Liver (tissue), 9 donors: ENCODE results near the gene POLR3G. TPM values are rescaled to one million over a fixed set of nuclear protein-coding genes. Genes with fewer than 3 reads are reported as not detected.

Source experiments
- DNase-seq: peaks from one replicate; pipeline ENCODE4 v3.0.0-alpha.2; 2017; ENCODE audit warnings: low spot score
- H3K27ac ChIP-seq, 2 donors: one replicate each; pipeline ENCODE4 v1.7.0; 2013; ENCODE audit warnings: inconsistent platforms in 2 of 2, low read length in 2 of 2, control low read depth in 1 of 2, low read depth in 1 of 2, mild to moderate bottlenecking in 1 of 2
- H3K27me3 ChIP-seq, 4 donors: one replicate each; pipeline versions ENCODE4 v1.6.1 to v1.7.0; 2013; ENCODE audit warnings: low read length in 3 of 4, inconsistent platforms in 1 of 4, mild to moderate bottlenecking in 1 of 4, moderate library complexity in 1 of 4; ENCODE audit not compliant: control insufficient read depth in 4 of 4, insufficient read depth in 4 of 4
- H3K36me3 ChIP-seq, 4 donors: one replicate each; pipeline versions ENCODE4 v1.6.1 to v1.7.0; 2013; ENCODE audit warnings: low read length in 3 of 4, mild to moderate bottlenecking in 3 of 4, low read depth in 1 of 4, moderate library complexity in 1 of 4; ENCODE audit not compliant: control insufficient read depth in 4 of 4, insufficient read depth in 3 of 4
- H3K4me1 ChIP-seq, 4 donors: one replicate each; pipeline versions ENCODE4 v1.6.1 to v1.7.0; 2013; ENCODE audit warnings: low read length in 3 of 4, mild to moderate bottlenecking in 3 of 4, moderate library complexity in 1 of 4; ENCODE audit not compliant: control insufficient read depth in 4 of 4, insufficient read depth in 4 of 4
- H3K4me3 ChIP-seq, 3 donors: one replicate each; pipeline versions ENCODE4 v1.6.1 to v1.7.0; 2013; ENCODE audit warnings: low read length in 3 of 3, control low read depth in 1 of 3, low read depth in 1 of 3, mild to moderate bottlenecking in 1 of 3
- H3K9ac ChIP-seq, 2 donors: one replicate each; pipeline ENCODE4 v1.7.0; 2013; ENCODE audit warnings: low read length in 2 of 2, mild to moderate bottlenecking in 2 of 2, moderate library complexity in 2 of 2, control low read depth in 1 of 2, low read depth in 1 of 2
- H3K9me3 ChIP-seq, 4 donors: one replicate each; pipeline versions ENCODE4 v1.6.1 to v1.7.0; 2013; ENCODE audit warnings: low read length in 3 of 4; ENCODE audit not compliant: control insufficient read depth in 4 of 4
- EGR1 ChIP-seq, 2 donors: IDR thresholded peaks; 2 replicates each; pipeline ENCODE4 v1.6.1; 2016 to 2018; ENCODE audit warnings: antibody characterized with exemption in 2 of 2, low read depth in 2 of 2
- FOXA1 ChIP-seq: IDR thresholded peaks from 2 replicates; pipeline ENCODE4 v1.6.1; 2016; ENCODE audit warnings: antibody characterized with exemption
- FOXA2 ChIP-seq: IDR thresholded peaks from 2 replicates; pipeline ENCODE4 v1.6.1; 2016; ENCODE audit warnings: antibody characterized with exemption
- GABPA ChIP-seq, 2 donors: IDR thresholded peaks in 1 of 2; conservative IDR thresholded peaks in 1 of 2; 2 replicates each; pipeline ENCODE4 v1.6.1; 2016; ENCODE audit warnings: antibody characterized with exemption in 2 of 2, mild to moderate bottlenecking in 1 of 2, moderate library complexity in 1 of 2
- HNF4A ChIP-seq, 2 donors: conservative IDR thresholded peaks; 2 replicates each; pipeline ENCODE4 v1.6.1; 2016; ENCODE audit warnings: antibody characterized with exemption in 2 of 2, mild to moderate bottlenecking in 2 of 2
- HNF4G ChIP-seq: IDR thresholded peaks from 2 replicates; pipeline ENCODE4 v1.6.1; 2016; ENCODE audit warnings: antibody characterized with exemption
- JUND ChIP-seq, 2 donors: IDR thresholded peaks; 2 replicates each; pipeline ENCODE4 v1.6.1; 2016; ENCODE audit warnings: antibody characterized with exemption in 2 of 2
- RAD21 ChIP-seq, 2 donors: IDR thresholded peaks; 2 replicates each; pipeline ENCODE4 v1.6.1; 2016; ENCODE audit warnings: antibody characterized with exemption in 2 of 2, mild to moderate bottlenecking in 2 of 2
- RXRA ChIP-seq, 2 donors: IDR thresholded peaks; 2 replicates each; pipeline ENCODE4 v1.6.1; 2017 to 2018; ENCODE audit warnings: antibody characterized with exemption in 2 of 2, mild to moderate bottlenecking in 1 of 2
- SP1 ChIP-seq: IDR thresholded peaks from 2 replicates; pipeline ENCODE4 v1.6.1; 2018; ENCODE audit warnings: antibody characterized with exemption, mild to moderate bottlenecking
- TAF1 ChIP-seq: conservative IDR thresholded peaks from 2 replicates; pipeline ENCODE4 v1.6.1; 2016; ENCODE audit warnings: antibody characterized with exemption, mild to moderate bottlenecking
- YY1 ChIP-seq: IDR thresholded peaks from 2 replicates; pipeline ENCODE4 v1.6.1; 2016; ENCODE audit warnings: antibody characterized with exemption, mild to moderate bottlenecking
- WGBS: extraction: QIAGEN DNeasy Blood & Tissue Kit; methylation state at CpG from one replicate; pipeline ENCODE4 v1.1.7; 2013; 5-methylcytosine and 5-hydroxymethylcytosine counted together
- polyA plus RNA-seq, 2 donors: library from polyadenylated mRNA; stranded (reverse) in 1 of 2; unstranded in 1 of 2; fragments of 200-250 nt in 1 of 2; fragments of >200 nt in 1 of 2; fragmentation: Nextera tagmentation in 1 of 2; extraction: Ambion mirVana in 1 of 2; gene quantifications; one replicate each; pipeline versions ENCODE4 v1.2.1 to v1.2.3, GENCODE V29; 2013 to 2015
- total RNA-seq, 2 donors: library from RNA; depleted of rRNA; stranded (reverse); fragments of >200 nt; gene quantifications; one replicate each; pipeline ENCODE4 v1.2.3, GENCODE V29; 2014
- TF ChIP-seq, protein P1 (sequence below): IDR thresholded peaks from 2 replicates; pipeline ENCODE4 v1.6.1; 2016; ENCODE audit warnings: antibody characterized with exemption, mild to moderate bottlenecking
- TF ChIP-seq, protein P2 (sequence below): IDR thresholded peaks from 2 replicates; pipeline ENCODE4 v1.6.1; 2016; ENCODE audit warnings: antibody characterized with exemption
- TF ChIP-seq, protein P3 (sequence below): IDR thresholded peaks from 2 replicates; pipeline ENCODE4 v1.6.1; 2016; ENCODE audit warnings: antibody characterized with exemption
- donor health status: healthy.
- donor health status: healthy.
- donor health status: healthy.
- donor health status: healthy.
- donor health status: healthy.

The POLR3G gene
- total and polyA plus RNA-seq, 4 donors = 0.75 to 2.8 (median 1.2) TPM

DNA sequence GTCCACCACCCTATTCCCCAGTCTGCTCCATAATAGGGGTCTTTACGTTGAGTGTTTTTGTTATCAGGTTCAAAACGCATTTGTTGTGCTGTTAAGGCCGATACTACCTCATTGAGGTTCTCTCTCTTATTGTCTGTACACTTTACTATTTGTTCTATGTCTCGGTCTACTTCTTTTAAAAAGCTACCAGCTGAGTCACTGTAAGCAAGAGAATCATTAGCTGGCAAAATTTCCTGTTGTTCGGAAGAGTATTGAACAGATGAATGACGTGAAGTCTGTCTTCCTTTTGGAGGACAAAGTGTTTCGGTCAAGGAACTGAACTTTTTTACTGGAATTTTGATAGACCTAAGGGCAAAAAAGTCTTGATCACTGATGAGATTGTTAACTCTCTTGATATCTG, 44.4 kb downstream of the POLR3G start:
- TF ChIP-seq FOXA1 = no peak
- TF ChIP-seq EGR1 (IDR thresholded peaks at IDR 0.05; ENCODE audit: low read depth in 2 of 2) = no peak
- no peak for TF ChIP-seq RAD21 (IDR thresholded peaks at IDR 0.05)
- no peak for TF ChIP-seq HNF4G
- TF ChIP-seq, protein P1, sequence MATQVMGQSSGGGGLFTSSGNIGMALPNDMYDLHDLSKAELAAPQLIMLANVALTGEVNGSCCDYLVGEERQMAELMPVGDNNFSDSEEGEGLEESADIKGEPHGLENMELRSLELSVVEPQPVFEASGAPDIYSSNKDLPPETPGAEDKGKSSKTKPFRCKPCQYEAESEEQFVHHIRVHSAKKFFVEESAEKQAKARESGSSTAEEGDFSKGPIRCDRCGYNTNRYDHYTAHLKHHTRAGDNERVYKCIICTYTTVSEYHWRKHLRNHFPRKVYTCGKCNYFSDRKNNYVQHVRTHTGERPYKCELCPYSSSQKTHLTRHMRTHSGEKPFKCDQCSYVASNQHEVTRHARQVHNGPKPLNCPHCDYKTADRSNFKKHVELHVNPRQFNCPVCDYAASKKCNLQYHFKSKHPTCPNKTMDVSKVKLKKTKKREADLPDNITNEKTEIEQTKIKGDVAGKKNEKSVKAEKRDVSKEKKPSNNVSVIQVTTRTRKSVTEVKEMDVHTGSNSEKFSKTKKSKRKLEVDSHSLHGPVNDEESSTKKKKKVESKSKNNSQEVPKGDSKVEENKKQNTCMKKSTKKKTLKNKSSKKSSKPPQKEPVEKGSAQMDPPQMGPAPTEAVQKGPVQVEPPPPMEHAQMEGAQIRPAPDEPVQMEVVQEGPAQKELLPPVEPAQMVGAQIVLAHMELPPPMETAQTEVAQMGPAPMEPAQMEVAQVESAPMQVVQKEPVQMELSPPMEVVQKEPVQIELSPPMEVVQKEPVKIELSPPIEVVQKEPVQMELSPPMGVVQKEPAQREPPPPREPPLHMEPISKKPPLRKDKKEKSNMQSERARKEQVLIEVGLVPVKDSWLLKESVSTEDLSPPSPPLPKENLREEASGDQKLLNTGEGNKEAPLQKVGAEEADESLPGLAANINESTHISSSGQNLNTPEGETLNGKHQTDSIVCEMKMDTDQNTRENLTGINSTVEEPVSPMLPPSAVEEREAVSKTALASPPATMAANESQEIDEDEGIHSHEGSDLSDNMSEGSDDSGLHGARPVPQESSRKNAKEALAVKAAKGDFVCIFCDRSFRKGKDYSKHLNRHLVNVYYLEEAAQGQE = no peak
- TF ChIP-seq TAF1 = no peak
- TF ChIP-seq SP1 = no peak
- no peak for TF ChIP-seq JUND (IDR thresholded peaks at IDR 0.05)
- TF ChIP-seq YY1 = no peak
- TF ChIP-seq, protein P2, sequence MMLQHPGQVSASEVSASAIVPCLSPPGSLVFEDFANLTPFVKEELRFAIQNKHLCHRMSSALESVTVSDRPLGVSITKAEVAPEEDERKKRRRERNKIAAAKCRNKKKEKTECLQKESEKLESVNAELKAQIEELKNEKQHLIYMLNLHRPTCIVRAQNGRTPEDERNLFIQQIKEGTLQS = no peak
- TF ChIP-seq HNF4A (conservative IDR thresholded peaks at IDR 0.05) = no peak
- TF ChIP-seq, protein P3, sequence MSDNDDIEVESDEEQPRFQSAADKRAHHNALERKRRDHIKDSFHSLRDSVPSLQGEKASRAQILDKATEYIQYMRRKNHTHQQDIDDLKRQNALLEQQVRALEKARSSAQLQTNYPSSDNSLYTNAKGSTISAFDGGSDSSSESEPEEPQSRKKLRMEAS = no peak
- no peak for TF ChIP-seq FOXA2
- TF ChIP-seq GABPA (IDR thresholded peaks at IDR 0.05 in 1 of 2, conservative IDR thresholded peaks at IDR 0.05 in 1 of 2) = no peak
- peaks cover 0 to 1% (median 0%) of the 10 kb centered on the region in 4 donors for H3K4me1 ChIP-seq
- H3K9me3 ChIP-seq = no peaks in the 10 kb centered on the region
- H3K27me3 ChIP-seq = no peaks in the 10 kb centered on the region
- no peak overlapping the region for H3K9ac ChIP-seq
- DNase-seq = no peak
- no peak overlapping the region for H3K4me3 ChIP-seq
- 93% methylated on average over 7 of the region's 7 CpGs for WGBS
- peaks cover 0 to 35% (median 19%) of the 10 kb centered on the region in 4 donors for H3K36me3 ChIP-seq
- no peak overlapping the region for H3K27ac ChIP-seq

DNA sequence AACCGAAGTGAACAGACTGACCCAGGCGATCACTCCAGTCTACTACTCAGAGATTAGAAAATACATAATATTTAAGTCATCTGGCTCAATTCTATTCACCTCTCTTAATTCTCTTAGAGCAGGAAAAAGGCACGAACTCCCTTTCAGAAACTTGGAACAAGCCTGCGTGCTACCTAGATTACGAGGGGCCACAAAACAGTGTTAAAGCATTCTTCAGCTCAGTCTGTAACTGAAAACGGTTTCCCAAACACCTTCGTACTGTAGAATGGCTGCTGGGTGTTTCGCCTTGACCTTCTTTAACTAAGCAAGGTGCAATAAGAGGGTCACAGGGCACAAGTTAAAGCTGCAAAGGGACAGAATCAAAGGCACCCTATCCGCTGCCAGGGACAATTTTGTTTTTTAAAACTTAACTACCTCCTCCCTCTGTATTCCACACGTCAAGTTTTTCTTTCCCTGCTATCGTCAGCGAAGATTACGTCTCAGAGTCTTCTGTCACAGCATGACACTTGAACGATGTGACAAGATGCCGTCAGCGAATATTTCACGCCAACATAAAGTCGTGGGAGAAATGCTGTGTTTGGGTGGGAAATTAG, 54.0 kb downstream of the POLR3G start:
- no peaks in the 10 kb centered on the region for H3K9me3 ChIP-seq
- H3K27me3 ChIP-seq = peaks cover 0 to 1% (median 0%) of the 10 kb centered on the region in 4 donors
- H3K4me3 ChIP-seq = peak overlapping the region; percentile 99 to 100 (median 100)
- peaks cover 2 to 9% (median 3%) of the 10 kb centered on the region in 4 donors for H3K36me3 ChIP-seq
- TF ChIP-seq, protein P1 = no peak
- TF ChIP-seq RXRA (IDR thresholded peaks at IDR 0.05) = no peak
- no peak for TF ChIP-seq FOXA2
- TF ChIP-seq TAF1 = no peak
- TF ChIP-seq RAD21 (IDR thresholded peaks at IDR 0.05) = no peak
- peak overlapping the region; percentile 100 for H3K9ac ChIP-seq
- 3% methylated on average over 18 of the region's 18 CpGs for WGBS
- H3K4me1 ChIP-seq = peaks cover 3 to 34% (median 18%) of the 10 kb centered on the region in 4 donors
- DNase-seq = no peak
- peak overlapping the region; percentile 98 to 99 for H3K27ac ChIP-seq
